SH-SY5Y (cell line): ENCODE data around the gene DRC3.

Experiments used
- GATA2 ChIP-seq: IDR thresholded peaks from 2 replicates; pipeline ENCODE4 v1.6.1; 2011; ENCODE audit warnings: mild to moderate bottlenecking, low read depth, low read length
- GATA3 ChIP-seq: IDR thresholded peaks from 2 replicates; pipeline ENCODE4 v1.6.1; 2011; ENCODE audit warnings: low read depth, mild to moderate bottlenecking, low read length, moderate library complexity

- no peak for TF ChIP-seq GATA3
- TF ChIP-seq GATA2, result no peak
These were observed 29.5 kb downstream of the DRC3 start for GRCh38 chr17:18002171-18002570.
